ENCODE results near the gene CDC42BPG.
A peak's percentile ranks its signal among the peaks of the same experiment; 100 is the strongest.

The CDC42BPG gene, protein sequence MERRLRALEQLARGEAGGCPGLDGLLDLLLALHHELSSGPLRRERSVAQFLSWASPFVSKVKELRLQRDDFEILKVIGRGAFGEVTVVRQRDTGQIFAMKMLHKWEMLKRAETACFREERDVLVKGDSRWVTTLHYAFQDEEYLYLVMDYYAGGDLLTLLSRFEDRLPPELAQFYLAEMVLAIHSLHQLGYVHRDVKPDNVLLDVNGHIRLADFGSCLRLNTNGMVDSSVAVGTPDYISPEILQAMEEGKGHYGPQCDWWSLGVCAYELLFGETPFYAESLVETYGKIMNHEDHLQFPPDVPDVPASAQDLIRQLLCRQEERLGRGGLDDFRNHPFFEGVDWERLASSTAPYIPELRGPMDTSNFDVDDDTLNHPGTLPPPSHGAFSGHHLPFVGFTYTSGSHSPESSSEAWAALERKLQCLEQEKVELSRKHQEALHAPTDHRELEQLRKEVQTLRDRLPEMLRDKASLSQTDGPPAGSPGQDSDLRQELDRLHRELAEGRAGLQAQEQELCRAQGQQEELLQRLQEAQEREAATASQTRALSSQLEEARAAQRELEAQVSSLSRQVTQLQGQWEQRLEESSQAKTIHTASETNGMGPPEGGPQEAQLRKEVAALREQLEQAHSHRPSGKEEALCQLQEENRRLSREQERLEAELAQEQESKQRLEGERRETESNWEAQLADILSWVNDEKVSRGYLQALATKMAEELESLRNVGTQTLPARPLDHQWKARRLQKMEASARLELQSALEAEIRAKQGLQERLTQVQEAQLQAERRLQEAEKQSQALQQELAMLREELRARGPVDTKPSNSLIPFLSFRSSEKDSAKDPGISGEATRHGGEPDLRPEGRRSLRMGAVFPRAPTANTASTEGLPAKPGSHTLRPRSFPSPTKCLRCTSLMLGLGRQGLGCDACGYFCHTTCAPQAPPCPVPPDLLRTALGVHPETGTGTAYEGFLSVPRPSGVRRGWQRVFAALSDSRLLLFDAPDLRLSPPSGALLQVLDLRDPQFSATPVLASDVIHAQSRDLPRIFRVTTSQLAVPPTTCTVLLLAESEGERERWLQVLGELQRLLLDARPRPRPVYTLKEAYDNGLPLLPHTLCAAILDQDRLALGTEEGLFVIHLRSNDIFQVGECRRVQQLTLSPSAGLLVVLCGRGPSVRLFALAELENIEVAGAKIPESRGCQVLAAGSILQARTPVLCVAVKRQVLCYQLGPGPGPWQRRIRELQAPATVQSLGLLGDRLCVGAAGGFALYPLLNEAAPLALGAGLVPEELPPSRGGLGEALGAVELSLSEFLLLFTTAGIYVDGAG (N-terminal part only)

DNA sequence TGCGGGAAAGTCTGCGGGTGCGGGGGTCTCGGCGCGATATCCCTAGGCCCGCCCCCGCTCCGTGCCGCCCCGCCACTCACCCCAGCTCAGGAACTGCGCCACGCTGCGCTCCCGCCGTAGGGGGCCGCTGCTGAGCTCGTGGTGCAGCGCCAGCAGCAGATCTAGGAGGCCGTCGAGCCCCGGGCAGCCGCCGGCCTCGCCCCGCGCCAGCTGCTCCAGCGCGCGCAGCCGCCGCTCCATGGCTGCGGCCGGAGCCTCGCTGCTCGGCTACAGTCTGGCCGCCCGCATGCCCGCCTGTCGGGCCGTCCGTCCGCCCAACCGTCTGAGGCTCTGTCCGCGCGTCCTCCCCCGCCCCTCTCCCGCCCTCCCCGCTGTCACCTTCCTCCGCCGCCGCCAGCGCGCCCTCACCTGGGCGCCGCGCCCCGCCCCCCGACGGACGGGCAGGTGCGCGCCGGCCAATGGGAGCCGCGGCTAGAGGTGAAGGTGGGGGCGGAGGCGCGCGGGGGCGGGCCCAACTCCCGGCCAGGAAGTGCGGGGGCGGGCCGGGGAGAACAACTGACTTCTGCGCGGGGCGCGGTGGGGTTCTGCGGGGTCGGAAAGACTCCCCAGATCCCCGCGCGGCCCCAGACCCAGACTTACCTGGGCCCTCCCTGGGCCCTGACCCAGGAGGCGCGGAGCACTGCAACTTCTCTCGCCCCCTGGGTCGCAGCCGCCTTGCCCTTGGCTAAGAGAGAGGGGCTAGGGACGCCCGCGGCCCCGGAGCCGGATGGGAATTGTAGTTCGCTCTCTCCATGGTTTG is at the start of gene CDC42BPG:
TSS of gene CDC42BPG (minus strand) at position 324 of the 799 bp plus-strand sequence. CDS start at position 240, 84 bp downstream.
- peak; percentile 83 for DNase-seq

DNA sequence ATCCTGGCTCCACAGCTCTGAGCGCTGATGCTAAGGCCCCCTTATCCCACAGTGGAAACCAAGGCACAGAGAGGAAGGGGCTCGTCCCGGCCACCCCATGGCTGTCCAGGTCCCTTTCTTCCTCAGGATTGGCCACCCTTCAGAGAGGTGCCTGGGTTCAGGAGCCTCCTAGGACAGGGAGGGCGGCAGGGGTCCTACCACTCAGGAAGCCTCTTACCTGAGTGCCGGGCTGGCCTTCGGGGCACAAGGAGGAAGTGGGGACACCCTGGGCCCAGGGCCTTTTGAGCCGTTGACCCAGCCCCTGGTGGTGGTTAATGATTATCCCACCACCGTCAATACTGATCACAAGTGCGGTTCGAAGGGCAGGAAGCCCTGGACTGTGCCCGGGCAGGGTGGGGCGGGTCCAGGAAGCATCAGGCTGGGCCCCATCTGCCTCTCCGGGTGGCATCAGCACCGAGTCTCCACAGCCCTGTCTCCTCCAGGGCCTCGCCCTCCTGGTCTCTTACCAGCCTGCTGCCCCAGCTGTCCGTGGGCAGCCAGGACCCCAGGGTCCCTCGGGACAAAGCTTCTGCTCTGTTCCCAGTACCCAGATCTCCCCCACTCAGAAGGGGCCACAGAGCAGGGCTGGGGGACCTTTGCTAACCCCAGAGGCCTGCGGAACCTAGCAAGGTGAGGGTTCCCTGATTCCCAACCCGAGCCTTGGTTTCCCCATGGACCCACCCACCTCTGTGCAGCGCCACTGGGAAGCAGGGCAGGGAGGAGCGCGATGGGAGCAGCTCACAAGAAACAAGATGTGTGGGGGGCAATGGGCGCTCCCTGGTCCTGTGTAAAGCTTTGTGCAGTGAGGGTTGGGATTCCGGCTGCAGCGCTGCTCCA is 49.0 kb upstream of the CDC42BPG start:
- DNase-seq, result no peak

DNA sequence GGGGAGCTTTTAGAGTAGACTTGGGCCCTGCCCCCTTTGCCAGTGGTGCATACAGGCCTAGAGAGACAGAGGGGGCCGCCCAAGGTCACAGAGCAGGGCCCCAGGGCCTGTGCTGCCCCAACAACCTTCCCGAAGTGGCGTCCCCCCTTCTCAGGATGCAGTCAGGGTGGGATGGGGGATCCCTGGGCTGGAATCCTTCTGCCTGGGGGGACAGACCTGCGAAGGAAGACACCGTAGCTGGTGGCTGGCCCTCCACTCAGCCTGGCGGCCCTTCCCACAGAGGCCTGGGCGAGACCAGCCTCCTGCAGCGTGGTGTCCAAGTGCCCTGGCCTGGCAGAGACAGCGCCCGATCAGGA is 48.4 kb upstream of the CDC42BPG start:
- no peak for DNase-seq

DNA sequence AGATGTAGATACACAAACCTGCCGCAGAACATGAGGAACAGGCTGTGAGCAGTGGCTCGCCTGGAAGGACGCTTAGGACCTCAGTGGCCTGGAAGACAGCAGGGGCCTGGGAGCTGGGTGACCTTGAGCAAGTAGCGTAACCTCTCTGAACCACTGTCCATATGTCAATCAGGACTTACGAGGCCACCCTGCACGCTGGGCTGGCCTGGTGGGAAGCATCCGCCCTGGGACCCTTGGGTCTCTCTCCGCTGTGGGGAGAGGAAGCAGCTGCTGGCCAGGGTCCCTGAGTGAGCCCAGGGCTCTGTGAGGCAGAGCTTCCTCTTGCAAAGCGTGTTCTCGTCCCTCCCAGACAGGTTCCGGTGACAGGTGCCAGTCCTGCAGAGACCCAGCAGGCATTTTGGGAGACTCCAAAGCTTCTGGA is 48.0 kb upstream of the CDC42BPG start:
- DNase-seq, result no peak

DNA sequence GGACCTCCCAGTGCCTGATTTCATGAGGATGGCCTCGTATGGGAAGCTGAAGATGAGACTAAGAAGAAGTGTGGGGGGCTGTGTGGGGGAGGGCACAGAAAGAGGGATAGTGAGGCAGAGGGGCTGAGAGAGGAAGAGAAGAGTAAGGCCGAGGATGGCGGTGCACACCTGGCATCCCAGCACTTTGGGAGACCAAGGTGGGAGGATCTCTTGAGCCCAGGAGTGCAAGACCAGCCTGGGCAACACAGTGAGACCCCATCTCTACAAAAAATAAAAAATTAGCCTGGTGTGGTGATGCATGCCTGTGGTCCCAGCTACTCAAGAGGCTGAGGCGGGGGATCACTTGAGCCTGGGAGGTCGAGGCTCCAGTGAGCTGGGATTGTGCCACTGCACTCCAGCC is 47.4 kb upstream of the CDC42BPG start:
- DNase-seq, result no peak

DNA sequence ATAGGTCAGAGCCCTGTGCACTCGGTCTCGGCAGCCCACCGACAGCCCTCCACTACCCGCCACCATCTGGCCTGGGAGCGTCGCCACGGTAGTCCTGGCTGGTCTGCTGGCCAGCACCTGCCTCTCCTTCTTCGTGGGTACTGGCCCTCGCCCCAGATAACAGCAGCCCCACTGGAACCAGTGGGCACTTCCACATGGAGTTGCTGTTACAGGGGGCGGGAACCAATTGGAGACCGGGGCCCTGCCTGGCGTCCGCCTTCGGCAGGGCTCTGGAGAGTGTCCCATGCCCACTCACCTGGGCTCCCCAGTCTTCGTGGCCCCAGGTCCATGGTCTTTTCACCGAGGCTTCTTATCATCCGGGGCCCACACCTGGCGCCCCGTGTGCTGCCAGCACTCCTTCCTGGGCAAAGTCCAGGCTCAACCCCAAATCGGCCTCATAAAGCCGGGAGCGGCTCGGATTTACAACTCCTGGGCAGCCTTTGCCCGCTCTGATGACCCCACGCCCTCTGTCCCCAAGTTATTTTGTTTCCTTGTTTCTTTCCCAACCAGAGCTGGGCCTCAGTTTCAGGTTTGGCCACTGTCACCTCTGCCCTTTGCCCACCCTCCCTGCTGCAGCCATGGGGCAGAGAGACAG is 46.9 kb upstream of the CDC42BPG start:
- no peak for DNase-seq

DNA sequence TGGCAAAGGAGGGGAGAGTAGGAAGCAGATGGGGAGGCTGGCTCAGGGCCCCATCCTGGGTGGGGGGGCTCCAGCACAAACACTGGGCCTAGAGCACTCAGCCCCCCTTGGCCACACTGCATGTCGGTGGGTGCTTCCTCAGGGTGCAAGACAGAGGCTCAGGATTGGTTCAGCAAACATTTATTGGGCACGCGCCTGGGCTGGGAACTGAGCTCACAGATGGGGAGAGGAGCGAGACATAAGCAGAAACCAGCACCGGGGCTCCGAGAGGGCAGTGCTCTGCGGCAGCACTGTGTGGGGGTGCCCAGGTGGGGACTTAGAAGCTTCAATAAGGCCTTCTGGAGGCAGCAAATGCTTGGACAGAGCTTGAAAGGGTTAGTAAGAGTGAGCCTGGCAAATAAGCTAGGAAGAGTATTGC is 46.1 kb upstream of the CDC42BPG start:
- no peak for DNase-seq

DNA sequence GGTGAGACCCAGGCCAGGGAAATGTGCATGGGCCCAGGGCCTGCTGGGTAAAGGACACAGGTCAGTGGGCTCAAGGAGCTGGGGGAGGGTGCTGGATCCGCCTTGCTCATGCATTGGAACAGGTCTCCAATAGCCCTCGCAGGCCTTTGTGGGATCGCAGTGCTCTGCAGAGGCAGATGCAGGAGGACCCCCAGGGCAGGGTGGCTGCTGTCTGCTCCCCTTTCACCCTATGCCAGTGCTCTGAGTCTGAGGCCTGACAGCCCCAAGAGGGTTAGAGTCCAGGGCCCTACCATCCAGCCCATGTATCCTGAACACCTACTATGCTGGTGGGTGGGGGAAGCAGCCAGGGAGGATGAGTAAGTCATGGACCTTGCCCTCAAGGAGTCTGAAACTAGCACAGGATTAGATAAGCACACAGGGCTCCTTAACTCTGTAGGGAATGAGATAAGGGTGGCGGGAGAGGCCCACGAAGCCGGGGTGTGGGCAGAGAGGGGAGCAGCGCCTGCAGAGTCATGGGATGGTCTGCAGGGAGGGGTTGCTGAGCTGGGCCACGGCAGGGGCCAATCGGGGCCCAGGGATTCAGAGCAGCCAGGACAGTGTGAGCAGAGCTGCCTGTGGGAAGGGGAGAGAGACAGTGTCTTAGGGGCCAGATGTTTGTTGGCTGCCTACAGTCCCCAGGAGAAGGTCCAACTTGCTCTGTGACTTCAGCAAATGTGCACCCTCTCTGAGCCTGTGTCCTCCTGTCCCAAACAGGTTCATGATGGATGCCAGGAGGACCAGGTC is 44.5 kb upstream of the CDC42BPG start:
- DNase-seq, result peak; percentile 98

DNA sequence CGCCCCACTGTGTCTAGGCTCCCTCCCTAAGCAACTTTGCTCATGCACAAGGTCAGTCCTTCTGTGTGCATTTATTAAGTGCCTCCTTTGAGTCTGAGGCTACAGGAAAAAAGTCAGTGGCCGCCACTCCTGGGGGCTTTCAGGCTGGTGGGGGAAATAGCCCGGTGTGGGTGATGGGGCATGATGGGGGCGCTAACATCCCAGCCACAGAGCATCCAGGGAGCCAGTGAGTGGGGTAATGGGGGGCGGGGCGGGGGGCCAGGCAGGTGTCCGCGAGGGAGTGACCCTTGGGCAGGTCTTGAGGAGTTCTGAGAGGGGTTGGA is 43.9 kb upstream of the CDC42BPG start:
- no peak for DNase-seq

DNA sequence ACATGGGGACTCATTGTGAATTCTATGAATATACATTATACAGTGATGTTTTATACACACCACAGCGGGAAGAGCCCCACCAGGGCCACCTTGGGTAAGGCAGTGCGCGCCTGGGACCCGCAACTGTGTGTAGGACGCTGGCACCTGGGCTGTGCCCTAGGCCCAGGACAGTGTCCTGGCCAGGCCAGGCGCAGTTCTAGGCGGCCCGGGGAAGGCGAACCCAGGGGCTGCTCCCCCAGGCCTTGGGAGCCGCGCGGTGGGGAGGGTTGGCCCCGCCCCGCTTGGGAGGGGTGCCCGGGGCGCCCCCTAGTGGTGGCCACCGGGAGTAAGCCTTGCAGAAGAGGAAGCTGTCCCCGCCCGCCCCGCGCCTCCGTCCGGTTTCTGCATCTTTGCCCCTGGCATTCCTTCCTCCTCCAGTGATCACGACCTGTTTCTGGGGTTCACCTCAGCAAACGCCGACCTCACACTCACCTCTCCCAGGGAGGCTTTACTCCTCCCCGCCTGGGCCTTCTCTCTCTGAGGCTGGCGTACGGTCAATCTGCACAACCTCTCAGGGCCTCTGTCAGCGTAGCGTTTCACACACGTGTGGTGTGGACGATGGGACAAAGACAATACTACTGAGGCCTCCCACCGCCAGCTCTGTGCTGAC is 43.4 kb upstream of the CDC42BPG start:
- DNase-seq, result peak; percentile 91

DNA sequence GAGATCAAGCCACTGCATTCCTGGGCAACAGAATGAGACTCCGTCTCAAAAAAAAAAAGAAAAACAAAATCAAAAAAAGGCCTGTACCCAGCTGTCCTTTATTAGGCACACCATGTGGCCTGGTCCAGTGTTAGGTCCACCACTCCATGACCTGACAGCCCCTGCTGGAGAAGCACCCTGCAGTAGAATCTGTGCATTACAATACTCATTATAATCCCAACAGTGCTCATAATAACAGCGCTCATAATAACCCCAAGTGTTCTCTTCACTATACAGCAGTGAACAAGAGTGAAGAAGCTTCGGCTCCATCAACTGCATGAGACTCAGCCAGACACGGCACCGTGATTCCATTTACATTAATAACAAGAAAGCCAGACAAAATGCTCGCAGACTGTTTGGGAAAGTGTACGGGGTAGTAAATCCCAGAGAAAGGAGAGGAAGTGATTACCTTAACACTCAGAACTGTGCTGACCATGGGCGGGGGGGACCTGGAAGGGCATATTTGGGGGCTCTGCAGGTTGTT is 42.8 kb upstream of the CDC42BPG start:
- DNase-seq, result peak; percentile 39

DNA sequence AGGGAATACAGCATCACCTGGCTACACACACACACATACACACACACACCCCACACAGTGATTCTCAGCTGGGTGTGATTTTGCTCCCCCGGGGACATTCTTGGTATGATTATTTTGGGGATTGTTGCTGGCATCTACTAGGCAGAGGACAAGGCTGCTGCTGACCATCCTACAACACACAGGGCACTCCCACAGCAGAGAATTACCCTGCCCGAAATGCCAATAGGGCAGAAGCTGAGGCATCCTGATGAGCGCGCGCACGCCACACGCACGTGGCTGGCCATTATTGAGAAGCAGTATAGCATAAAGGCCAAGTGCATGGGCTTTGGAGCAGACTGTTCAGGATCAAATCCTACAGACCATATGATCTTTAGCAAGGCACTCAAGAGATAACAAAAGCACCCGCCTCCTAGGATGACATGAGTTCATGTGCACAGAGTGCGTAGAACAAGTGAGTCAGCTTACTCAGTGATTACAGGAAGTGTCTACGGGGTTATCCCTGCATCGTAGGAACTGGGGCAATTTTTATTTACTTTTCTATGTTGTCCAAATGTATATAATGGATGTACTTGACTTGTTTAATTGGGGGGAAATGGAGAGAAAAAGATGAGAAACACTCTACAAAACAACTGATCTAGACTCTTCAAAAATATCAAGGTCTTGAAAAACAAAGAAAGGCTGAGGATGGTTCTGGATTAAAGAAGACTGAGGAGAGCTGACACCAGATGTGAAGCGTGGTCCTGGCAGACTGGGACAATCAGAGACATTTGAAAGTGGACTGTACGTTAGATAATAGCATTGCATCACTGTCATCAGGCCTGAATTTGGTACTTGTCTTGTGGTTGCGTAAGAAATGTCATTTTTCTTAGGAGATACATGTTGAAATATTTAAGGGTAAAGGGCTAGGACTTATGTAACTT is 41.2 kb upstream of the CDC42BPG start:
- DNase-seq, result peak; percentile 96

DNA sequence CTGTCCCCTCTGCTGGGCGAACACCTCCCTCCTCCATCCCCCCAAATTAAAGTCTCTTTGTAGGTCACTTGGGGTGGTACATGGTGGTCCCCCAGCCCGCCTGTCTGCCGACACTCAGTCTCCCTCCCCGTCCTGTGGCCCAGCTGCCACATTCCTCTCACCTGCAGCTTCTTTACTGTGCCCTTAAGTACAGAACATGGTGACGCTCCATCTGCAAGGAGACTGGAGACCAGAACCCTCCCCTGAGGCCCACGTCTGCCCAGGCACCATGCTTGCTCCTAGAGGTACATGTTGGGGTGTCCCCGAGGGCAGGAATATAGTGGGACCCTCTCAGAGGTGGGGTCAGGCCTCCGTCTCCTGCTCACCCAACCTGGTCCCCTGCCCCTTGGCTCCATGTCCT is 39.6 kb upstream of the CDC42BPG start:
- DNase-seq, result no peak

DNA sequence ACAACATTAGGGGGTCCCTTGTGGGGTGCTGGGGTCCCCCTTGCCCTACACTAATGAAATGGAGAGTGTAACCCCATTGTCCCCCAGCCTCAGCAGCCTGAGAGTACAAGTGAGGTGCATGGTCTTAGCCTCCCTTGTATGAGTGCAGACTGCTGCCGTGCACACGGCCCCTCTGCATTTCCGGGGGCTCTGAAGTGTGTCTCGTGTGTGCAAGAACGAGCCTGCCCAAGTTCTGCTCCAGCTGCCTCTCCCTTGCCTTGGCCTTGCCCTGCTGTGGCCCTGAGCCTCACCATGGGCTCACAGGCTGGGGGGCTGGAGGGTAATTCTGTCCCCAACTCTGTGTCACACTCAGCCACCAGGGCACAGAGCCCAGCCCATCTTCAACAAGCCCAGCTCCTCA is 39.1 kb upstream of the CDC42BPG start:
- DNase-seq, result no peak

DNA sequence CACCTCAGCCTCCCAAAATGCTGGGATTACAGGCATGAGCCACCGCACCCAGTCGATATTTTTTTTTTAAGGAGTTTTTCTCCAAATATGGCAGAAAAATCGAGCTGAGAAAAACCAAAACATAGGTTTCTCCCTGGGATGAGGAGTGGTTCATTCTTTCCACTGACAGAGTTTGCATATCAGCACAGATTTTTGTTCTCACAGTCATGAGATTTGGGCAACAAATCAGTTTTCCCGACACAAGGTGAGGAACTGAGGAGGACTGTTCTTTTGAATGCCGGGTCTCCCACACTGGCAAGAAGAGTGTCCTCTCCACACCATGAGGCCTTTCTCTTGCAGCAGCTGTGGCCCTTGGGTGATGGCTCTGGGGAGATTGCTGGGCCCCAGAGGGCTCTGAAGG is 37.8 kb upstream of the CDC42BPG start:
- DNase-seq, result no peak

DNA sequence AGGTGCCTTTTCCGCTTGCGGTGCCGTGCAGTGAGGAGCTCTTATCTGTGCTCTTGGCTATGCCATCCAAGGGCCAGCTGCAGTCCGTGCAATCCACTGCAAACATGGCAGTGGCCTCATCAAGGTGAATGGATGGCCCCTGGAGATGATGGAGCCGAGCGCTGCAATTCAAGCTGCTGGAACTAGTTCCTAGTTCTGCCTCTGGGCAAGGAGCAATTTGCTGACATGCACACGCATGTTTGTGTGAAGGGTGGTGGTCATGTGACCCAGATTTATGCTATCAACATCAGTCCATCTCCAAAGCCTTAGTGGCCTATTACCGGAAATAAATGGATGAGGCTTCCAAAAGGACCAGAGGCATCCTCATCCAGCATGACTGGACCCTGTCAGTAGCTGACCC is 37.0 kb upstream of the CDC42BPG start:
- DNase-seq, result peak; percentile 5

DNA sequence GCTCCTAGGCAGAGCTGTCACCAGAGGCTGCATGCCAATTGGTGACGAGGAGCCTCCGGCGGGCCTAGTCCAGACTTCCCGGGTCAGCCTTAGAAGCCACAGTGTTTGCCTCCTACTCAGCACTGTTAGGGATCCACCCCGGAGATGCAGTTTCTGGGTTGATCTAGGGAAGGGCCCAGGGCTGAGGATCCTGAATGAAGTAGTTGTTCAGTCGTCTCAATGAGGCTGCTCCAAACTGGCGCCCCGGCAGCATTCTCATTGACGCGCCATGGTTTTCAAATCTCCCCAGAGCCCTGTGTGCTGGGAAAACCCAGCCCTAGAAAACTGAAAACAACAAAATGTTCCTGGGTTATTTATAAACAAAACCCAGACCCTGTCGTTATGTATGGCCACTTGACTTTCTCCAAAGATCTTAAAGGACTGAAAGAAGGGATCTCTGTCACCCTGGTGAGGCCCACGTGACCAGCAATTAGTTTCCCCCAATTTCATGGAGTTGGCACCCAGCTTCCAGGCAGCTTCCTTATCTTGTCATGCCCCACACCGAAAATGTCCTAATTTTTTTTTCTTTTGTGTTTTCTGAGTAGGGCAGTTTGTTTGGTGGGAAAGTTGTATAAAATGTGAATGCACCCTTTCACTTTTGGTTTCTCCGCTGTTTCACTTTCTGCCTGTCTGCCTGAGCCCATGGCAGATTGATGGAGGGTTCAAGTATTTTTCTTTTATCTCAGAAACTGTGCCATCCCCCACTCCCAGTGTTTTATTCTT is 36.0 kb upstream of the CDC42BPG start:
- DNase-seq, result peak; percentile 85
